ENCODE data around the gene SKAP2. TPM values are rescaled to one million over a fixed set of nuclear protein-coding genes. Genes with fewer than 3 reads are reported as not detected.

SKAP2 gene
- total and polyA plus RNA-seq, 2 of the 4 experiments (the other 2 are of a cell fraction), result 5.7 to 7.4 TPM

GRCh38 chr7:26688936-26689506 lies 175.4 kb downstream of the SKAP2 start:
- H3K9me1 ChIP-seq (ENCODE audit: insufficient read depth, low read length), result no peaks in the 10 kb centered on the region
- H3K4me2 ChIP-seq (ENCODE audit: low read depth, low read length), result no peak overlapping the region
- no peak overlapping the region for H2BK120ac ChIP-seq (ENCODE audit: low read depth, low read length)
- WGBS, 2 experiments (ENCODE audit: extremely low coverage in 2 of 2, insufficient read length in 1 of 2), result no CpG with 5 or more reads among the region's 4 CpGs
- H2AFZ ChIP-seq (replicated peaks; ENCODE audit: low read length, poor library complexity), result no peak overlapping the region
- ATAC-seq (ENCODE audit: low read depth) (no peak), DNase-seq (no peak)
- in situ Hi-C loops (cut with MboI; ENCODE audit: low sequenced_read_pairs), result no loop called here
- H2BK15ac ChIP-seq (ENCODE audit: low read depth, low read length), result no peak overlapping the region
- H4K20me1 ChIP-seq (ENCODE audit: insufficient read depth, low read length), result no peaks in the 10 kb centered on the region
- H2BK5ac ChIP-seq (ENCODE audit: low read depth, low read length, poor library complexity, severe bottlenecking), result no peak overlapping the region
- ChIA-PET POLR2A (ENCODE audit: unreplicated experiment) (no interaction called here), CTCF (interaction anchor here (0.6 to 1.1 kb wide), 2 partner anchors 8 to 161 kb away, joined by 3 read pairs; no protein-coding TSS in a partner anchor)
- H3K14ac ChIP-seq (replicated peaks; ENCODE audit: low read depth, low read length), result 0 out of 2 replicates have a peak overlapping the region, but pooled peaks have one; percentile 37
- H4K5ac ChIP-seq (ENCODE audit: low read depth, low read length), result peak overlapping the region; percentile 84; the same call in 1 of the 2 replicates
- peak overlapping the region; percentile 67; the same call in 1 of the 2 replicates for H3K27ac ChIP-seq (ENCODE audit: insufficient read depth, low read length)
- H3K23ac ChIP-seq (ENCODE audit: low read depth, low read length), result peak overlapping the region; percentile 38; the same call in 1 of the 2 replicates
- H4K91ac ChIP-seq (ENCODE audit: insufficient read depth, low read depth, low read length), result no peak overlapping the region
- no peak overlapping the region; the same call in 1 of the 2 replicates for H3K4ac ChIP-seq (ENCODE audit: low read depth, low read length)
- no peak overlapping the region for H2AK5ac ChIP-seq (ENCODE audit: low read depth, low read length)
- no peak overlapping the region for H3K4me3 ChIP-seq (ENCODE audit: insufficient read depth, low read depth, low read length)
- no peaks in the 10 kb centered on the region for H3K36me3 ChIP-seq (ENCODE audit: control insufficient read depth, insufficient read depth, low read length)
- intact Hi-C loops (cut with micrococcal nuclease), result no loop called here
- TF ChIP-seq CEBPB (IDR thresholded peaks at IDR 0.05; ENCODE audit: low read depth, low read length) (no peak), CTCF (conservative IDR thresholded peaks at IDR 0.05; ENCODE audit: low read depth, low read length) (no peak), FOS (IDR thresholded peaks at IDR 0.05; ENCODE audit: low read depth, low read length) (no peak), MAFK (IDR thresholded peaks at IDR 0.05; ENCODE audit: low read depth, low read length) (no peak), BHLHE40 (IDR thresholded peaks at IDR 0.05; ENCODE audit: low read depth, low read length) (no peak), RCOR1 (IDR thresholded peaks at IDR 0.05; ENCODE audit: insufficient replicate concordance, low read length) (no peak)
- no peak overlapping the region for H4K8ac ChIP-seq (ENCODE audit: low read depth in 2 of 2, low read length in 2 of 2)
- no TSS peak for BruUV-seq (replicated peaks)
- no peak overlapping the region for H3K56ac ChIP-seq (ENCODE audit: extremely low read depth, insufficient read depth, low read length)
- no peaks in the 10 kb centered on the region for H3K27me3 ChIP-seq (ENCODE audit: control insufficient read depth, insufficient read depth, low read length)
- H2BK20ac ChIP-seq (ENCODE audit: low read depth, low read length), result no peak overlapping the region
- peaks cover 8% of the 10 kb centered on the region for H3K4me1 ChIP-seq (ENCODE audit: control insufficient read depth, insufficient read depth, low read length)
- H3K9me3 ChIP-seq (ENCODE audit: control insufficient read depth, insufficient read depth, low read length), result no peaks in the 10 kb centered on the region
- no peak overlapping the region for H2AK9ac ChIP-seq (replicated peaks; ENCODE audit: low read depth, low read length, poor library complexity)
- H3K79me1 ChIP-seq (ENCODE audit: low read depth in 1 of 2, low read length in 2 of 2), result no peaks in the 10 kb centered on the region
- H3K9ac ChIP-seq (ENCODE audit: low read depth, low read length), result no peak overlapping the region
- dilution Hi-C loops (cut with HindIII; ENCODE audit: low sequenced_read_pairs, unreplicated experiment), result no loop called here
- H3K18ac ChIP-seq (ENCODE audit: low read depth, low read length), result peak overlapping the region; percentile 65; the same call in 1 of the 2 replicates
